GDM1 (cell line): ENCODE data around the gene HIGD2A.

Experiments used
- DNase-seq: peaks from one replicate; lab custom pipeline; 2025; lab: John Stamatoyannopoulos, UW

The HIGD2A gene

GRCh38 chr5:176415952-176416924, 27.7 kb downstream of the HIGD2A start, which contains the start of gene CLTB:
Gene CLTB (minus strand): TSS chr5:176416539. CDS start chr5:176416363, 176 bp downstream.
- DNase-seq: peak; percentile 89

- DNase-seq: no peak
These were observed 28.4 kb downstream of the HIGD2A start for GRCh38 chr5:176416965-176417364.

GRCh38 chr5:176418251-176418650, 29.7 kb downstream of the HIGD2A start:
- DNase-seq: no peak

- DNase-seq: no peak
These were observed 31.5 kb downstream of the HIGD2A start for GRCh38 chr5:176420086-176420485.

GRCh38 chr5:176420972-176421544, 32.5 kb downstream of the HIGD2A start:
- DNase-seq: no peak

GRCh38 chr5:176424181-176424580, 35.6 kb downstream of the HIGD2A start:
- DNase-seq: no peak

- no peak for DNase-seq
These were observed 36.6 kb downstream of the HIGD2A start for GRCh38 chr5:176425138-176425537.

- no peak for DNase-seq
These were observed 37.2 kb downstream of the HIGD2A start for GRCh38 chr5:176425791-176426190.

GRCh38 chr5:176426876-176427275, 38.3 kb downstream of the HIGD2A start:
- no peak for DNase-seq

- DNase-seq: no peak
These were observed 39.4 kb downstream of the HIGD2A start for GRCh38 chr5:176427971-176428370.

- no peak for DNase-seq
These were observed 41.4 kb downstream of the HIGD2A start for GRCh38 chr5:176429972-176430371.

- DNase-seq: no peak
These were observed 44.2 kb downstream of the HIGD2A start for GRCh38 chr5:176432707-176433106.

- DNase-seq: no peak
These were observed 48.1 kb downstream of the HIGD2A start for GRCh38 chr5:176436656-176437055.

- no peak for DNase-seq
These were observed 50.6 kb downstream of the HIGD2A start for GRCh38 chr5:176438959-176439757.
